Measurements from ENCODE around the gene C20orf202. TPM values are rescaled to one million over a fixed set of nuclear protein-coding genes. Genes with fewer than 3 reads are reported as not detected.

The C20orf202 gene
- total and polyA plus RNA-seq, 9 of the 15 experiments (the other 6 are each of a cell fraction or from before 2014, with no cell fraction given): 0.03 to 0.24 (median 0.15) TPM; not detected in 4

DNA sequence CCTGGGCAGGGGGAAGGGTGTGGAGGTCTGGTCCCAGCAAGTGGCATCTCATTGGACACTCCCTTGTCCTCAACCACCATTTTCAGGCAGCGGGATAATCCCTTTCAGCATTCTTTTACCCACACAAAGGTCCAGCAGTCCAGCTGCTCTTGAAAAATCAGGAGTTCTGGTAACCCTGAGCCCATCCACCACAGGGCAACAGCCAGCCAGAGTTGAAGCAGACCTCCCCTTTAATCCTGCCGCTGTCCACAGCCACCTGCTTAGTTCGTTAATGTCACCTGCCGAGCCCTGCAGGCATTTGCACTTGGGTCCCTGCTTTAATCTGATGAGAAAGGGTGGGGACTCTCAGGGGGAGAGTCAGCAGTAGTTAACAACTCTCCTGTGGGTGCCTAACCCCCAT, 29.6 kb upstream of the C20orf202 start:
- no peak for DNase-seq (ENCODE audit: extremely low read depth in 1 of 4, low spot score in 3 of 4)
- H3K36me3 ChIP-seq (ENCODE audit: control insufficient read depth, insufficient read depth, low read length): peaks cover 21% of the 10 kb centered on the region; the same call in 2 of the 3 replicates
- peaks cover 3% of the 10 kb centered on the region for H3K9me1 ChIP-seq (ENCODE audit: control insufficient read depth, insufficient read depth, low read length)
- H3K4me2 ChIP-seq (ENCODE audit: insufficient read depth, low read length): no peak overlapping the region
- intact Hi-C loops (cut with micrococcal nuclease) (no loop called here), in situ Hi-C loops (cut with MboI) (no loop called here)
- H3K79me2 ChIP-seq (ENCODE audit: control insufficient read depth, insufficient read depth, low read length): no peaks in the 10 kb centered on the region
- no peak overlapping the region for H3K9ac ChIP-seq (ENCODE audit: insufficient read depth in 1 of 2, low read depth in 2 of 2, low read length in 2 of 2)
- 36% methylated on average over 4 of the region's 4 CpGs for WGBS (ENCODE audit: insufficient coverage, low coverage, missing lambda C conversion rate)
- no peak for ATAC-seq
- H3K4me3 ChIP-seq: no peak overlapping the region
- H3K4me1 ChIP-seq (replicated peaks in 1 of 2; ENCODE audit: control insufficient read depth in 2 of 2, insufficient read depth in 2 of 2, low read length in 2 of 2): peaks cover 14 to 27% of the 10 kb centered on the region in 2 experiments; a peak in 4 of 5 replicates
- ChIA-PET POLR2A (interaction anchor here (0.5 kb wide), 1 partner anchor 28 kb away, joined by 3 read pairs; no protein-coding TSS in a partner anchor), CTCF (ENCODE audit: low intra/inter-chr PET ratio) (no interaction called here)
- no peaks in the 10 kb centered on the region for H3K27me3 ChIP-seq (ENCODE audit: control insufficient read depth in 2 of 2, insufficient read depth in 2 of 2, low read length in 2 of 2)
- H3K27ac ChIP-seq (ENCODE audit: extremely low read depth, low read depth, low read length): no peak overlapping the region
- no peaks in the 10 kb centered on the region for H3K9me3 ChIP-seq (replicated peaks; ENCODE audit: control insufficient read depth, insufficient read depth, low read depth, low read length)
- no peak overlapping the region for H2AFZ ChIP-seq (ENCODE audit: low read depth, low read length)
- no peak for FAIRE-seq
- peaks cover 6% of the 10 kb centered on the region; the same call in 1 of the 2 replicates for H4K20me1 ChIP-seq (replicated peaks; ENCODE audit: control insufficient read depth, insufficient read depth, low read length)
- TF ChIP-seq SIX5 (IDR thresholded peaks at IDR 0.05; ENCODE audit: borderline replicate concordance in 1 of 2, insufficient read depth in 1 of 2, low read depth in 1 of 2, low read length in 2 of 2): no peak
- TF ChIP-seq GATAD2B (IDR thresholded peaks at IDR 0.05; ENCODE audit: borderline replicate concordance): no peak
- TF ChIP-seq ARHGAP35 (IDR thresholded peaks at IDR 0.05; ENCODE audit: partially characterized antibody): no peak
- TF ChIP-seq ZNF785 (CRISPR knock-in tag; IDR thresholded peaks at IDR 0.05): no peak
- no peak for TF ChIP-seq SPI1 (IDR thresholded peaks at IDR 0.05; ENCODE audit: borderline replicate concordance, low read depth, low read length)
- TF ChIP-seq, protein P1, sequence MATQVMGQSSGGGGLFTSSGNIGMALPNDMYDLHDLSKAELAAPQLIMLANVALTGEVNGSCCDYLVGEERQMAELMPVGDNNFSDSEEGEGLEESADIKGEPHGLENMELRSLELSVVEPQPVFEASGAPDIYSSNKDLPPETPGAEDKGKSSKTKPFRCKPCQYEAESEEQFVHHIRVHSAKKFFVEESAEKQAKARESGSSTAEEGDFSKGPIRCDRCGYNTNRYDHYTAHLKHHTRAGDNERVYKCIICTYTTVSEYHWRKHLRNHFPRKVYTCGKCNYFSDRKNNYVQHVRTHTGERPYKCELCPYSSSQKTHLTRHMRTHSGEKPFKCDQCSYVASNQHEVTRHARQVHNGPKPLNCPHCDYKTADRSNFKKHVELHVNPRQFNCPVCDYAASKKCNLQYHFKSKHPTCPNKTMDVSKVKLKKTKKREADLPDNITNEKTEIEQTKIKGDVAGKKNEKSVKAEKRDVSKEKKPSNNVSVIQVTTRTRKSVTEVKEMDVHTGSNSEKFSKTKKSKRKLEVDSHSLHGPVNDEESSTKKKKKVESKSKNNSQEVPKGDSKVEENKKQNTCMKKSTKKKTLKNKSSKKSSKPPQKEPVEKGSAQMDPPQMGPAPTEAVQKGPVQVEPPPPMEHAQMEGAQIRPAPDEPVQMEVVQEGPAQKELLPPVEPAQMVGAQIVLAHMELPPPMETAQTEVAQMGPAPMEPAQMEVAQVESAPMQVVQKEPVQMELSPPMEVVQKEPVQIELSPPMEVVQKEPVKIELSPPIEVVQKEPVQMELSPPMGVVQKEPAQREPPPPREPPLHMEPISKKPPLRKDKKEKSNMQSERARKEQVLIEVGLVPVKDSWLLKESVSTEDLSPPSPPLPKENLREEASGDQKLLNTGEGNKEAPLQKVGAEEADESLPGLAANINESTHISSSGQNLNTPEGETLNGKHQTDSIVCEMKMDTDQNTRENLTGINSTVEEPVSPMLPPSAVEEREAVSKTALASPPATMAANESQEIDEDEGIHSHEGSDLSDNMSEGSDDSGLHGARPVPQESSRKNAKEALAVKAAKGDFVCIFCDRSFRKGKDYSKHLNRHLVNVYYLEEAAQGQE (IDR thresholded peaks at IDR 0.05; ENCODE audit: borderline replicate concordance): peak; percentile 43; the same call in 1 of the 2 replicates
- TF ChIP-seq, protein P1 (CRISPR knock-in tag; IDR thresholded peaks at IDR 0.05; ENCODE audit: low read depth): no peak
- BruUV-seq (replicated peaks): no TSS peak
